ENCODE measurements around the gene ALMS1. TPM values are rescaled to one million over a fixed set of nuclear protein-coding genes. Genes with fewer than 3 reads are reported as not detected.

ALMS1 gene
- total and polyA plus RNA-seq, 2 of the 4 experiments (the other 2 are of a cell fraction): 20.8 to 52.8 TPM

- dilution Hi-C loops (cut with HindIII; ENCODE audit: low sequenced_read_pairs, unreplicated experiment) (no loop called here), intact Hi-C loops (cut with micrococcal nuclease) (no loop called here), in situ Hi-C loops (cut with MboI; ENCODE audit: low sequenced_read_pairs) (no loop called here)
- Histone ChIP-seq H4K5ac (ENCODE audit: low read depth, low read length) (no peak overlapping the region), H2BK5ac (ENCODE audit: low read depth, low read length, poor library complexity, severe bottlenecking) (no peak overlapping the region), H2BK120ac (ENCODE audit: low read depth, low read length) (no peak overlapping the region), H2BK20ac (ENCODE audit: low read depth, low read length) (no peak overlapping the region), H3K4ac (ENCODE audit: low read depth, low read length) (no peak overlapping the region), H3K4me1 (ENCODE audit: control insufficient read depth, insufficient read depth, low read length) (no peaks in the 10 kb centered on the region), H3K9me3 (ENCODE audit: control insufficient read depth, insufficient read depth, low read length) (no peaks in the 10 kb centered on the region), H3K4me2 (ENCODE audit: low read depth, low read length) (no peak overlapping the region), H2AFZ (replicated peaks; ENCODE audit: low read length, poor library complexity) (no peak overlapping the region), H3K79me1 (ENCODE audit: low read depth in 1 of 2, low read length in 2 of 2) (no peaks in the 10 kb centered on the region), H3K23ac (ENCODE audit: low read depth, low read length) (no peak overlapping the region), H3K27ac (ENCODE audit: insufficient read depth, low read length) (no peak overlapping the region), H3K9me1 (ENCODE audit: insufficient read depth, low read length) (no peaks in the 10 kb centered on the region), H2AK5ac (ENCODE audit: low read depth, low read length) (no peak overlapping the region), H2BK15ac (ENCODE audit: low read depth, low read length) (no peak overlapping the region), H3K27me3 (ENCODE audit: control insufficient read depth, insufficient read depth, low read length) (peaks cover 13% of the 10 kb centered on the region), H3K14ac (replicated peaks; ENCODE audit: low read depth, low read length) (no peak overlapping the region), H3K56ac (ENCODE audit: extremely low read depth, insufficient read depth, low read length) (no peak overlapping the region), H3K18ac (ENCODE audit: low read depth, low read length) (no peak overlapping the region), H3K9ac (ENCODE audit: low read depth, low read length) (no peak overlapping the region), H4K20me1 (ENCODE audit: insufficient read depth, low read length) (no peaks in the 10 kb centered on the region), H4K91ac (ENCODE audit: insufficient read depth, low read depth, low read length) (no peak overlapping the region), H4K8ac (ENCODE audit: low read depth in 2 of 2, low read length in 2 of 2) (no peak overlapping the region), H2AK9ac (replicated peaks; ENCODE audit: low read depth, low read length, poor library complexity) (no peak overlapping the region), H3K4me3 (ENCODE audit: insufficient read depth, low read depth, low read length) (no peak overlapping the region), H3K36me3 (ENCODE audit: control insufficient read depth, insufficient read depth, low read length) (no peaks in the 10 kb centered on the region)
- TF ChIP-seq CEBPB (IDR thresholded peaks at IDR 0.05; ENCODE audit: low read depth, low read length) (no peak), FOS (IDR thresholded peaks at IDR 0.05; ENCODE audit: low read depth, low read length) (no peak), RCOR1 (IDR thresholded peaks at IDR 0.05; ENCODE audit: insufficient replicate concordance, low read length) (no peak), MXI1 (IDR thresholded peaks at IDR 0.05; ENCODE audit: borderline replicate concordance, low read depth, low read length) (no peak), BHLHE40 (IDR thresholded peaks at IDR 0.05; ENCODE audit: low read depth, low read length) (no peak), MAFK (IDR thresholded peaks at IDR 0.05; ENCODE audit: low read depth, low read length) (no peak), RFX5 (IDR thresholded peaks at IDR 0.05; ENCODE audit: low read depth, low read length) (no peak), CTCF (conservative IDR thresholded peaks at IDR 0.05; ENCODE audit: low read depth, low read length) (no peak), CHD1 (IDR thresholded peaks at IDR 0.05; ENCODE audit: low read depth, low read length) (no peak), NFE2L2 (IDR thresholded peaks at IDR 0.05; ENCODE audit: low read depth, low read length) (no peak), MAZ (IDR thresholded peaks at IDR 0.05; ENCODE audit: borderline replicate concordance, low read depth, low read length) (no peak), POLR2A (IDR thresholded peaks at IDR 0.05; ENCODE audit: low read depth, low read length) (no peak)
- TF ChIP-seq, protein P1, sequence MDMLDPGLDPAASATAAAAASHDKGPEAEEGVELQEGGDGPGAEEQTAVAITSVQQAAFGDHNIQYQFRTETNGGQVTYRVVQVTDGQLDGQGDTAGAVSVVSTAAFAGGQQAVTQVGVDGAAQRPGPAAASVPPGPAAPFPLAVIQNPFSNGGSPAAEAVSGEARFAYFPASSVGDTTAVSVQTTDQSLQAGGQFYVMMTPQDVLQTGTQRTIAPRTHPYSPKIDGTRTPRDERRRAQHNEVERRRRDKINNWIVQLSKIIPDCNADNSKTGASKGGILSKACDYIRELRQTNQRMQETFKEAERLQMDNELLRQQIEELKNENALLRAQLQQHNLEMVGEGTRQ (IDR thresholded peaks at IDR 0.05; ENCODE audit: low read depth, low read length): no peak
- BruUV-seq (replicated peaks): no TSS peak
- ATAC-seq (ENCODE audit: low read depth): no peak
- WGBS, 2 experiments (ENCODE audit: extremely low coverage in 2 of 2, insufficient read length in 1 of 2): no CpG with 5 or more reads among the region's 2 CpGs
- ChIA-PET POLR2A (ENCODE audit: unreplicated experiment) (no interaction called here), CTCF (no interaction called here)
- no peak for DNase-seq
Measured at GRCh38 chr2:73376681-73377080, 9.0 kb upstream of the ALMS1 start.

Data from IMR-90 (cell line).